GM13977 (cell line): ENCODE data around the gene AUTS2.

Experiments
- DNase-seq: peaks from one replicate; pipeline ENCODE4 v3.0.0; 2012; ENCODE audit warnings: low spot score
- CTCF ChIP-seq: IDR thresholded peaks from 2 replicates; pipeline ENCODE4 v1.5.1; 2012; ENCODE audit warnings: mild to moderate bottlenecking, control low read depth; ENCODE audit not compliant: insufficient read depth; ENCODE audit errors: extremely low read depth, missing control alignments
- in situ Hi-C: fragments of 300-500 bp; cut with MboI; formaldehyde crosslinking; loops from one replicate; pipeline ENCODE4 v1.12.0; 2022; ENCODE audit warnings: low sequenced_read_pairs, low pct_unique_long_range_greater_than_20kb, mixed read lengths, inconsistent platforms; ENCODE audit not compliant: unreplicated experiment

AUTS2 gene

GRCh38 chr7:70056363-70056762 is 458.1 kb downstream of the AUTS2 start:
- no peak for DNase-seq
- TF ChIP-seq CTCF = no peak
- in situ Hi-C loops = no loop called here

GRCh38 chr7:70060298-70061068 is 462.2 kb downstream of the AUTS2 start:
- no peak for DNase-seq
- in situ Hi-C loops = no loop called here
- TF ChIP-seq CTCF = no peak

- in situ Hi-C loops = no loop called here
- no peak for TF ChIP-seq CTCF
- DNase-seq = no peak
These were observed 465.1 kb downstream of the AUTS2 start for GRCh38 chr7:70063371-70063770.

GRCh38 chr7:70063927-70064326 is 465.7 kb downstream of the AUTS2 start:
- in situ Hi-C loops = no loop called here
- TF ChIP-seq CTCF = no peak
- no peak for DNase-seq

GRCh38 chr7:70066844-70067243 is 468.6 kb downstream of the AUTS2 start:
- in situ Hi-C loops = no loop called here
- TF ChIP-seq CTCF = no peak
- DNase-seq = no peak

GRCh38 chr7:70068531-70068930 is 470.3 kb downstream of the AUTS2 start:
- in situ Hi-C loops = no loop called here

More at GRCh38 chr7:70068531-70068930, 470.3 kb downstream of the AUTS2 start:
- TF ChIP-seq CTCF = no peak
- no peak for DNase-seq
